ENCODE results near the gene THOC2.
"Not testable (repeated sequence)": the region's sequence is repeated elsewhere in the genome, so short reads cannot be mapped to it uniquely, and the experiment has no call there.

Gene THOC2

DNA sequence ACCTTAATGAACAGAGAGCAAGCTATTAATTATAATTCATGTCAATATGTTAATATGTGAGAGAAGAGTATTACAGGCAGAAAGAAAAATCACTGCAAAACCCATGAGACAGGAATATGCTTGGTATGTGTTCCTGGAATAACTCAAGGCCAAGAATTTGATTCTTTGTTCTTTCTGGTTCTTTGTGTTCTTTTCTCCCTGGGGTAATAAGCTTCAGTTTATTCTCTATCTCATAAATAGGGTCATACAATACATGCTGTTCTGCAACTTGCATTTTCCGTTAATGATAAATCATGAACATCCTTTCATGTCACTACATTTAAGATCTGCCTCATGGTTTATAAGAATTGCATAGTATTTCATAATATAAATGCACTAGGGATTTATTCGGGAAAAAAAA is 16.8 kb upstream of the THOC2 start:
- TF ChIP-seq GATA1 (IDR thresholded peaks at IDR 0.05; ENCODE audit: low read depth, low read length) (no peak), POLR2A (IDR thresholded peaks at IDR 0.05; ENCODE audit: low read length) (no peak)
- no peak for DNase-seq

DNA sequence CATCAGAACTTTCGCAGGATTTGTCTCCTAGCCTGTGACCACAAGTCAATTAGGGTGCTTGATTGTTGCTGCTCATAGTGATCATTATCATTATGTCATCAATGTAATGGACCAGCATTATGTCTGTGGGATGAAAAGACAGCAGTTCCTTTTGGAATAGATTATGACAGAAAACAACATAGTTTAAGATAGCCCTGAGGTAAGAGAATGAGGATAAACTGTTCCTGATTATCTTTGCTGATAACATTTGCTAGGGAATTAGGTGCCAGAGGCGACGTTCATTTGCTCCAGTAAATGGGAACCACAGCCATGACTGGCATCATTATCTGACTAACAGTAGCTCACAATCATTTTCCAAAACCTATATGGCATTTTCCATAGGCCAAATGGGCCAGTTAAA is 12.7 kb upstream of the THOC2 start:
- no peak for DNase-seq
- TF ChIP-seq POLR2A (IDR thresholded peaks at IDR 0.05; ENCODE audit: low read length) (no peak), GATA1 (IDR thresholded peaks at IDR 0.05; ENCODE audit: low read depth, low read length) (no peak)

DNA sequence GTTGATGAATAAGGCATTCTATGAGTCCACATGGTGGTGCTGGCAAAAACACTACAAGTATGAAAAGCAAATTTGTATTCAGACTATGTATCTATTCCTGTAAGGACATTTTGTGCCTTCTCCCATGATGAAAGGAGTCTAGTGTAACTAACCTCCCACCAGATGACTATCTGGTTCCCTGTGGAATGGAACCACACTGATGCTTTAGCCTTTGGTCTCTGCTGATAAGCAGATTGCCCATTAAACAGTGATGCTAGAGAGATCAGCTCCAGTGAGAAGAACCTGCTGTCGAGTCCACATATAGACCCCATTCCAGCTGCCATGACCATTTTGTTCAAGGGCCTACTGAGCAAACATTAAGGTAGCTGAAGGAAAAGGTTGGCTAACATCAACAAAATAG is 10.5 kb upstream of the THOC2 start:
- no peak for DNase-seq
- TF ChIP-seq POLR2A (IDR thresholded peaks at IDR 0.05; ENCODE audit: low read length) (no peak), GATA1 (IDR thresholded peaks at IDR 0.05; ENCODE audit: low read depth, low read length) (no peak)

DNA sequence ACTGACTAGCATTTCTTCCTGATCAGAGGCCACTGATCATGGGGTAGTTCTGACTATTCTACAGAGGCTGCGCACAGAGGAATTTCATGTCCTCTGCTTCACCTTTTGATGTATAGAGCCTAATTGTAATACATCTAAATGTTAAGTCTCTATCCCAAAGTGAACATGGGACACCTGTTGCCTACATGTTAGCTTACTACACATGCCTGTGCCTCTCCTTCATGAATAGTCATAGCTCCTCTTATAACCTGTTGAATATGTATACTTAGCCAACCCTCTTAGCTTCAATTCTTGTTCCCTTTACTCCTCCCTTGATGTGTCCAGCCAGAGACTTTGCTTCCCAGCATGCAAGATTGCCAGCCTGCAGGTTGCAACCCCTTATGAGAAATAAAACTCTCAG is 9.6 kb upstream of the THOC2 start:
- DNase-seq, result no peak
- TF ChIP-seq POLR2A (IDR thresholded peaks at IDR 0.05; ENCODE audit: low read length) (no peak), GATA1 (IDR thresholded peaks at IDR 0.05; ENCODE audit: low read depth, low read length) (no peak)

DNA sequence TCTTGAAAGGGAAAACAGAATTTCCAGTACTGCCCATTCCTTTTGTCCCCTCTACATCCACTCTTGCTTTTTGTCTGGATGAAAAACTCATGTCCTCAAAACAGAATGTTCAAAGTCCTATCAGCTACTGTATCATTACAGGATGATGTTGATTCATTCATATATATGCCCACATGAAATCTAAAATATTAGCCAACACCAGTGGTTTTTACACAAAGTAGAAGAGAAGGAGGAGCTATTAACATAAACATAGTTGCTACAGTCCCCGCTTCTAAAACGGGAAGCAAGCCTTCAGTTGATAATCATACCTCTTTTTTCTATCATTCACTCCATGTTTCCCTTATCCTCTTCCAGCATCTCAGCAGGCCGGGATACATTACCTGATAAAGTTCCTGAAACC is 7.7 kb upstream of the THOC2 start:
- no peak for DNase-seq
- no peak for TF ChIP-seq GATA1 (IDR thresholded peaks at IDR 0.05; ENCODE audit: low read depth, low read length)
- no peak for TF ChIP-seq POLR2A (IDR thresholded peaks at IDR 0.05; ENCODE audit: low read length)

DNA sequence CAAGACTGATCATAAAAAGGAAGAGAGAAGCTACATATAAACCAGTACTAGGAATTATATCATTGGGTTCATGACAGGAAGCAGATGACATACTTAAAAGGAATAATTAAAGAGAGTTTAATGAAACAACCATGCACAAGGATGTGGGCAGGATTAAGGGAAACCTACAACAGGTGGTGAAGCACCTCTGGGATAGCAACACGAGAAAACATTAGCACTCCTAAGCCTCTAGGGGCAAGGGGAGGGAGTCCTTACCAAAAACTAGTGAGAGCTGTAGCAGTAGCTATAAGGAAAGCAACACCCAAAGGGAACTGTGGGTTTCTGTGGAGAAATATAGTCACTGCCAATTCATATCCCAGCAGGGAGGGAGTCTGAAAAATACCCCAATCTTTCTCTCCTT is 7.2 kb upstream of the THOC2 start:
- no peak for DNase-seq
- no peak for TF ChIP-seq GATA1 (IDR thresholded peaks at IDR 0.05; ENCODE audit: low read depth, low read length)
- TF ChIP-seq POLR2A (IDR thresholded peaks at IDR 0.05; ENCODE audit: low read length), result no peak

DNA sequence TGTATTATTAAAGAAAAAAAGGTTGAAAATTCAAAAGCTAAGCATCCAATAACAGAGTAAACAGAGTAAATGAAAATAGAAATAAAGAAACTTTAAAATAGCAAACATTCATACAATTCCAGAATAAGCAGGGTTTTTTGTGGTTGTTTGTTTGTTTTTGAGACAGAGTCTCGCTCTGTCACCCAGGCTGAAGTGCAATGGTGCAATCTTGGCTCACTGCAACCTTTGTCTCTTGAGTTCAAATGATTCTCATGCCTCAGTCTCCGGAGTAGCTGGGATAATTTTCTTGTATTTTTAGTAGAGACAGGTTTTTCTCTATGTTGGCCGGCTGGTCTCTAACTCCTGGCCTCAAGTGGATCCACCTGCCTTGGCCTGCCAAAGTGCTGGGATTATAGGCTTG is 6.6 kb upstream of the THOC2 start:
- no peak for TF ChIP-seq POLR2A (IDR thresholded peaks at IDR 0.05; ENCODE audit: low read length)
- no peak for TF ChIP-seq GATA1 (IDR thresholded peaks at IDR 0.05; ENCODE audit: low read depth, low read length)
- DNase-seq, result no peak

DNA sequence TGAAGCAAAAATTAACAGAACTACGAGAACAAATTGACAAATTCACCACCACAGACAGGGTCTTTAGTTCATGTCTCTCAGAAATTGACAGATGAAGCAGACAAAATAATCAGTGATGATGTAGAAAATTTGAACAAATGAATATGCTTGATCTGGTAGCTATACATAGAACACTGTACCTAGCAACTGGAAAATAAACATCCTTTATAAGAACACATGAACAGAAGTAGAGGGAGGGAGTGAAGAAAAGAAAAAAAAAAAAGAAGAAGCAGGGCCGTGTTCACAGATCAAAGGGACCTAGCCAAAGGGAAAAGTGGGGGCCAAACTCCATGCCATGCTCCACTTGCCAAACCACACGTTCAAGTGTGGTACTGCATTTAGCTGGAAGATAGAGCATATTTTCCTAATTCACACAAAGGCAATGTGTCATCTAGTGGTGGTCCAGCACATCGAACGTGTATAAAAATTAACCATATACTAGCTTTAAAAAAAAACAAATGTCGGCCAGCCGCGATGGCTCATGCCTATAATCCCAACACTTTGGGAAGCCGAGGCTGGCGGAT is 5.6 kb upstream of the THOC2 start:
- no peak for TF ChIP-seq GATA1 (IDR thresholded peaks at IDR 0.05; ENCODE audit: low read depth, low read length)
- TF ChIP-seq POLR2A (IDR thresholded peaks at IDR 0.05; ENCODE audit: low read length), result no peak
- DNase-seq, result no peak

DNA sequence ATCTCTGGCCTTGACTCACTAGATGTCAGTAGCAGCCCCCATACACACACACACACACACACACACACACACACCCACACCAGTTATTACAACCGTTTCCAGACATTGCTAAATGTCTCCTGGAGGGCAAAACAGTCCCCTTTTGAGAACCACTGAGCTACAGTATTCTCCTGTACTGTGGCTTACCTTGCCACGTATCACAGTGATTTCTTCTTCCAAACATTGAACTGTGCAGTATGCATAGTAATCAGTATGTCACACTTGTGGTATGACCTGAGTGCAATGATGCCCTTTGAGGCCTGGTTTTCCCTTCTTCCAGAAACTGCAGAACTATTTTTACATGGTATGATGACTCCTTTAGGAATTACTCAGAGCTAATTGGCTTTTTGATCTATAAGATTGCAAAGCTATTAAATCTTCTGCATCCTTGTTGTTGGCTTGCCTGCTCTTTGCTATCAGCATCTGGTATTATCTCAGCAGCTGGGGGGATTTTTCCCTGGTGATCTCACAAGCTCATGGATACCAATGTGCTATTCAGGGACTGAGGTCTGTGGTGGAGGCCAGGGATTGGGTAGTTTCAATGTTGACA is 3.6 kb upstream of the THOC2 start:
- no peak for TF ChIP-seq POLR2A (IDR thresholded peaks at IDR 0.05; ENCODE audit: low read length)
- TF ChIP-seq GATA1 (IDR thresholded peaks at IDR 0.05; ENCODE audit: low read depth, low read length), result no peak
- DNase-seq, result no peak

DNA sequence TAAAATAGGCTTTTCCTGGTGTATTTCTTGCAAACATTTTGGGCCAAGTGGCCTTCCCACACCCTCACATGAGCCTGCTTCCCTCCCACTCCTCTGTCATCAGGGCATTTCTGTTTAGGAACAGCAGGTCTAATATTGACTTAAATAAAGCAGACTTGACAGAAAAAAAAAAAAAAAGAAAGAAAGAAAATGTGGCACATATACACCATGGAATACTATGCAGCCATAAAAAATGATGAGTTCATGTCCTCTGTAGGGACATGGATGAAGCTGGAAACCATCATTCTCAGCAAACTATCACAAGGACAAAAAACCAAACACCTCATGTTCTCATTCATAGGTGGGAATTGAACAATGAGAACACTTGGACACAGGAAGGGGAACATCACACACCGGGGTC is 2.3 kb upstream of the THOC2 start:
- DNase-seq, result not testable (repeated sequence)

DNA sequence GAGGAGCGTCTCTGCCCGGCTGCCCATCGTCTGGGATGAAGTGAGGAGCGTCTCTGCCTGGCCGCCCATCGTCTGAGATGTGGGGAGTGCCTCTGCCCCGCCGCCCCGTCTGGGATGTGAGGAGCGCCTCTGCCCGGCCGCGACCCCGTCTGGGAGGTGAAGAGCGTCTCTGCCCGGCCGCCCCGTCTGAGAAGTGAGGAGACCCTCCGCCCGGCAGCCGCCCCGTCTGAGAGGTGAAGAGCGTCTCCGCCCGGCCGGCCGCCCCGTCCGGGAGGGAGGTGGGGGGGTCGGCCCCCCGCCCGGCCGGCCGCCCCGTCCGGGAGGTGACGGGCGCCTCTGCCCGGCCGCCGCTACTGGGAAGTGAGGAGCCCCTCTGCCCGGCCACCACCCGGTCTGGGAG is 1.2 kb upstream of the THOC2 start:
- not testable (repeated sequence) for DNase-seq

DNA sequence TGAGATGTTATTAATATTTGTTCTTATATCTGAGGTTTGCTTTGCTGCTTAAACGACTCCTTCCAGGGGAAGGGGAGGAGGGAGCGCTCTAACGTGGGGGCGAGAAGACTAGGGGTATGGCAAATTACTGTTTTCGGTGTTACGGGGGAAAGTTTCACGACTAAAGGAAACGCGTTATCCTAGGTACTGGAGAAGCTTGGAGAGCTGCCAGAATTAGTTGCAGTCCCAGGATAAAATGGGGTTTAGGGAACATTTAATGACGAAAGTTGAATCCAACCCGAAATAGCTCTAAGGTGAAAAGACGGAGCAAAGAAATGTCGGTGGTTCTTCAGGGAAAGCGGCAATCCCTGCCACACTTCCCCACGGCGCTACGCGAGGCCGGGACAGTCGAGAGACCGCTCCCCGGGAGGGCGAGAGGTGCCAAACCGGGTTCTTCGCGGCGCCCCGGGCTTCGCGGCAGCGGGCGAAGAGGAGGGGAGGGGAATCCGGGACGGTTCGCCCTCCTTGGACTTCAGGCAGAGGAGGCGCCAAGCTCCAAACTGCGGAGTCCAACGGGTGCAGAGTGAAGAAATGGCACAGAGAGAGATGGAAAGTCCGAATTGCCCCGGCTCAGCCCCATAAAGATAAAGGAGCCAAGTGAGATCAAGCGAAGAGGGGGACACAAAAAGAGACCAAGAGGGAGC is 724 bp downstream of the THOC2 start:
- TF ChIP-seq POLR2A (IDR thresholded peaks at IDR 0.05; ENCODE audit: low read length), result no peak
- TF ChIP-seq GATA1 (IDR thresholded peaks at IDR 0.05; ENCODE audit: low read depth, low read length), result no peak
- peak; percentile 56 to 67 for DNase-seq

DNA sequence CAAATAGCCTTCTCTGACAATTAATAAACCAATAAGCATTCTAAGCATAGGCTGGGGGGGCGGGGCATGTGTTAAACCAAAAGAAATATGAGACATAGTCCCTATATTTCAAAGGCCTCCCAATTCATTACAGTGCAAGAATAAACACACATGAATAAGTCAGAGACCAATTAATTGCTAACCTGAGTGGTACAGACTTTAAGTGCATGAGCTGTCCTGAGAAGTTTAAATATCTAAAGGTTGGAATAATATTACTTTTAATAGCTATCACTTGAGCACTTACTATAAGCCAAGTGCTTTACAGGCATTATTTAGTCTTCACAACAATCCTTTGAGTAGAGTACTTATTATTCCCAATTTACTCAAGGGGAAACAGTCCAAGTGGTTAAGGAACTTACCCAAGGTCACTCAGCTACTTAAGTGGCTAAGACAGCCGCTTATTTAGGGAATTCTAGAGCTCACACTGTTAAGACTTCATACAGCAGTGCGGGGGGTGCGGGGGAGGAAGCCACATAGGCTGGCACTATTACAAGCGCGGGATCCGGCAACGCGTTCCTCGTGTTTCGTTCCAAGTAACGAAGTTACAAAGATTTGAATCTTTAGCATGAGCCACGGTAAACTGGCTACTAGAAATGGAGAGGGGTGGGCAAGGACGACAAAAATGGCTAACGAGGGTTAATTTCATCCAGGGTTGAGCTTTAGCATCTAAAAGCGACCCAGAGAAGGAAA is 1.4 kb downstream of the THOC2 start:
- DNase-seq, result peak; percentile 62 to 67
- TF ChIP-seq POLR2A (IDR thresholded peaks at IDR 0.05; ENCODE audit: low read length), result no peak
- TF ChIP-seq GATA1 (IDR thresholded peaks at IDR 0.05; ENCODE audit: low read depth, low read length), result no peak

DNA sequence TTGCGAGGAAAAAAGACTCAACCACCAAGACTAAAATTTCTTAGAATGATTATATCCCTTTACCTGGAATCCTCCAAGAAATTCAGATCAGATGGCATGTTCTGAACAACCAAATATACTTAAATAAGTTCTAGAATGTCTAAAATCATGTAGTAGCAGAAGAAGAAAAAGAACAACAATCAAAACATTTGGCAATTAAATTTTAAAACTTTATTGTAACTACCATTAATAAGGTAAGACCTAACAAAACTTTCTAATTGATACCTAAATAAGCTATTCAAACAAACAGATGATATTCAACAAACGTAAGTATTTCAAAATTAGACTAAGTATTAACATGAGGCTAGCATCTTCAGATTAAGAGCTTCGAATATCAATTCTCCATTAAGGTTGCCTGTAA is 4.3 kb downstream of the THOC2 start:
- DNase-seq, result no peak
- TF ChIP-seq GATA1 (IDR thresholded peaks at IDR 0.05; ENCODE audit: low read depth, low read length) (no peak), POLR2A (IDR thresholded peaks at IDR 0.05; ENCODE audit: low read length) (no peak)

DNA sequence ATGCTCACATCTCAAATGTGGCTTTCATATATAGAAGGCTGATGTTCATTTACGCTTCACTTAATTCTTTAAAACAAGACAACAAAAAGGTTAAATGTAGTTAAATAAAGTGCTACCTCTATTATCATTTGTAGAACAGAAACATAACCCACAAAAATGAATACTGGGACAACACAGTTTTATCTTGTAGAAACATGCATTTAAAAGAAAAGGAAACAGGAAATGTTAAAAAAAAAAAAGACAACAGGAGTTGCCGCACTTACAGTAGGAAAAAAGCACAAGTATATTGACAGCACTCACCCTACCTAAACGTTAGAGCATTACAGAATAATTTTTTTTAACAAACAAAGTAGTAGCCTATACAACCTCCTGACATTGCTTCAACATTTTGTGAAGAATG is 4.8 kb downstream of the THOC2 start:
- DNase-seq, result peak in 1 of 2 experiments; percentile 9
- no peak for TF ChIP-seq GATA1 (IDR thresholded peaks at IDR 0.05; ENCODE audit: low read depth, low read length)
- TF ChIP-seq POLR2A (IDR thresholded peaks at IDR 0.05; ENCODE audit: low read length), result no peak

DNA sequence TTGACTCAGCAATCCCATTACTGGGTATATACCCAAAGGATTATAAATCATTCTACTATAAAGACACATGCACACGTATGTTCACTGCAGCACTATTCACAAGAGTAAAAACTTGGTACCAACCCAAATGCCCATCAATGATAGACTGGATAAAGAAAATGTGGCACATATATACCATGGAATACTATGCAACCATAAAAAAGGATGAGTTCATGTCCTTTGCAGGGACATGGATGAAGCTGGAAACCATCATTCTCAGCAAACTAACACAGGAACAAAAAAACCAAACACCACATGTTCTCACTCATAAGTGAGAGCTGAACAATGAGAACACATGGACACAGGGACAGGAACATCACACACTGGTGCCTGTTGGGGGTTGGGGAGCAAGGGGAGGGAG is 10.7 kb downstream of the THOC2 start:
- DNase-seq, result not testable (repeated sequence)

Measured in erythroblast (primary cell).